NCI-H748 treated with DMSO at 0.1 percent for 48 hours (cell line): ENCODE measurements around the gene PLCB4.

Experiments
- DNase-seq: peaks from one replicate; lab custom pipeline; 2025; lab: John Stamatoyannopoulos, UW

PLCB4 gene

GRCh38 chr20:9402546-9402945 is 333.7 kb downstream of the PLCB4 start:
- DNase-seq = no peak

GRCh38 chr20:9403448-9403847 is 334.6 kb downstream of the PLCB4 start:
- no peak for DNase-seq

- peak; percentile 76 for DNase-seq
Measured at GRCh38 chr20:9407805-9408421, 339.0 kb downstream of the PLCB4 start.

- DNase-seq = no peak
Measured at GRCh38 chr20:9408422-9409300, 339.8 kb downstream of the PLCB4 start.

- no peak for DNase-seq
Measured at GRCh38 chr20:9409352-9409751, 340.5 kb downstream of the PLCB4 start.

- DNase-seq = no peak
Measured at GRCh38 chr20:9409981-9410380, 341.1 kb downstream of the PLCB4 start.

- DNase-seq = no peak
Measured at GRCh38 chr20:9411833-9412232, 342.9 kb downstream of the PLCB4 start.

- DNase-seq = no peak
Measured at GRCh38 chr20:9412309-9412708, 343.4 kb downstream of the PLCB4 start.

GRCh38 chr20:9413001-9413400 is 344.1 kb downstream of the PLCB4 start:
- DNase-seq = no peak

GRCh38 chr20:9415426-9415825 is 346.5 kb downstream of the PLCB4 start:
- no peak for DNase-seq

- DNase-seq = no peak
Measured at GRCh38 chr20:9416421-9416820, 347.5 kb downstream of the PLCB4 start.

GRCh38 chr20:9417665-9418064 is 348.8 kb downstream of the PLCB4 start:
- no peak for DNase-seq

GRCh38 chr20:9422321-9423057 is 353.6 kb downstream of the PLCB4 start:
- no peak for DNase-seq

GRCh38 chr20:9424551-9424950 is 355.7 kb downstream of the PLCB4 start:
- no peak for DNase-seq

- DNase-seq = no peak
Measured at GRCh38 chr20:9427430-9428291, 358.8 kb downstream of the PLCB4 start.

- no peak for DNase-seq
Measured at GRCh38 chr20:9428292-9428607, 359.4 kb downstream of the PLCB4 start.

GRCh38 chr20:9439806-9440205 is 370.9 kb downstream of the PLCB4 start:
- no peak for DNase-seq

- DNase-seq = no peak
Measured at GRCh38 chr20:9440892-9441291, 372.0 kb downstream of the PLCB4 start.

GRCh38 chr20:9441948-9442347 is 373.1 kb downstream of the PLCB4 start:
- no peak for DNase-seq

- DNase-seq = peak; percentile 97
Measured at GRCh38 chr20:9442858-9443257, 374.0 kb downstream of the PLCB4 start.

GRCh38 chr20:9444921-9445320 is 376.0 kb downstream of the PLCB4 start:
- DNase-seq = no peak

- no peak for DNase-seq
Measured at GRCh38 chr20:9447182-9447581, 378.3 kb downstream of the PLCB4 start.
